Natural killer cell (primary cell): ENCODE measurements around the gene GRM8. TPM values are rescaled to one million over a fixed set of nuclear protein-coding genes. Genes with fewer than 3 reads are reported as not detected.

Source experiments
- ATAC-seq, 3 donors: fragments of 150-1000 bp in 2 of 3; fragments of 200-7000 bp in 1 of 3; cut with Tn5 transposase; 1 replicate in 1 of 3; 2 replicates in 2 of 3; pipeline ENCODE4 v1.10.0; 2021; ENCODE audit warnings: mild to moderate bottlenecking in 2 of 3, moderate library complexity in 2 of 3
- DNase-seq, 2 donors: peaks; one replicate each; pipeline versions ENCODE4 v3.0.0 to v3.0.0-alpha.2; 2013 to 2021; ENCODE audit warnings: mixed read lengths in 1 of 2
- H3K27ac ChIP-seq: one replicate; pipeline ENCODE4 v1.5.1; 2013; ENCODE audit warnings: mild to moderate bottlenecking, low read length
- H3K27me3 ChIP-seq: one replicate; pipeline ENCODE4 v1.6.1; 2013; ENCODE audit warnings: low read length; ENCODE audit not compliant: control insufficient read depth, insufficient read depth
- H3K36me3 ChIP-seq: one replicate; pipeline ENCODE4 v1.6.1; 2013; ENCODE audit warnings: low read length; ENCODE audit not compliant: control insufficient read depth, insufficient read depth
- H3K4me1 ChIP-seq: one replicate; pipeline ENCODE4 v1.6.1; 2013; ENCODE audit warnings: low read length; ENCODE audit not compliant: control insufficient read depth, insufficient read depth
- H3K4me3 ChIP-seq: one replicate; pipeline ENCODE4 v1.5.1; 2013; ENCODE audit warnings: low read length
- H3K9me3 ChIP-seq: one replicate; pipeline ENCODE4 v1.6.1; 2013; ENCODE audit warnings: low read length; ENCODE audit not compliant: control insufficient read depth, insufficient read depth
- H3K27ac Mint-ChIP-seq, 2 donors: one replicate each; pipeline ENCODE4 v1.8.0; 2022; ENCODE audit warnings: mild to moderate bottlenecking in 2 of 2, mixed read lengths in 2 of 2, moderate library complexity in 1 of 2
- H3K27me3 Mint-ChIP-seq, 2 donors: one replicate each; pipeline ENCODE4 v1.8.0; 2022; ENCODE audit warnings: low read depth in 2 of 2, mixed read lengths in 2 of 2
- H3K36me3 Mint-ChIP-seq: one replicate; pipeline ENCODE4 v1.8.0; 2022; ENCODE audit warnings: mixed read lengths
- H3K4me1 Mint-ChIP-seq, 2 donors: one replicate each; pipeline ENCODE4 v1.8.0; 2022; ENCODE audit warnings: mixed read lengths in 2 of 2
- H3K4me3 Mint-ChIP-seq: one replicate; pipeline ENCODE4 v1.8.0; 2022; ENCODE audit warnings: mild to moderate bottlenecking, moderate library complexity, mixed read lengths
- H3K9me3 Mint-ChIP-seq, 2 donors: one replicate each; pipeline ENCODE4 v1.8.0; 2022; ENCODE audit warnings: mixed read lengths in 2 of 2
- WGBS: methylation state at CpG from one replicate; pipeline ENCODE4 v1.1.7; 2013; ENCODE audit warnings: missing lambda C conversion rate; ENCODE audit not compliant: insufficient coverage; 5-methylcytosine and 5-hydroxymethylcytosine counted together
- intact Hi-C: fragments of 100-400 bp; cut with micrococcal nuclease; formaldehyde crosslinking; loops from one replicate; pipeline ENCODE4 v1.14.2; 2022
- total RNA-seq, 4 donors: library from RNA; stranded (reverse); fragments of 120-200 nt in 1 of 4; gene quantifications; one replicate each; pipeline versions ENCODE4 v1.2.3 to v1.2.4, GENCODE V29; 2013 to 2022
- TF ChIP-seq, protein P1 (sequence below): fragments of 200-600 bp; IDR thresholded peaks from one replicate; pipeline ENCODE4 v1.8.0; 2022; ENCODE audit warnings: antibody characterized with exemption

The GRM8 gene
- total RNA-seq, 3 donors from 2014 or later (not counting 1 experiment from before 2014, with no cell fraction given): not detected

DNA sequence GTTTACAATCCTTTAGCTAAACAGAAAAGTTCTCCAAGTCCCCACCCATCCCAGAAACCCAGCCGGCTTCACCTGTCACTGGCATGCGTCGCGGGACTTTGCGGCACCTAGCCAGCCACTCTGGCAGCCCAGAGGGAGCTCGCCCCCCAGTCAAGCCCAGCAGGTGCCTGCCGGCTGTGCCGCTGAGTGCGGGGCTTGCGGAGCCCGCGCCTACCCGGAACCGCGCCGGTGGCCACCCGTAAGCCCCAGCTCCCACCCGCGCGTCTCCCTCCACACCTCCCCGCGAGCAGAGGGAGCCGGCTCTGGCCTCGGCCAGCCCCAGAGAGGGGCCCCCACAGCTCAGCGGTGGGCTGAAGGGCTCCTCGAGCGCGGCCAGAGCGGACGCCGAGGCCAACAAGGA lies 446.1 kb downstream of the GRM8 start:
- no peaks in the 10 kb centered on the region for H3K9me3 ChIP-seq
- ATAC-seq: no peak
- H3K9me3 Mint-ChIP-seq: peaks cover 4 to 9% of the 10 kb centered on the region in 2 donors

DNA sequence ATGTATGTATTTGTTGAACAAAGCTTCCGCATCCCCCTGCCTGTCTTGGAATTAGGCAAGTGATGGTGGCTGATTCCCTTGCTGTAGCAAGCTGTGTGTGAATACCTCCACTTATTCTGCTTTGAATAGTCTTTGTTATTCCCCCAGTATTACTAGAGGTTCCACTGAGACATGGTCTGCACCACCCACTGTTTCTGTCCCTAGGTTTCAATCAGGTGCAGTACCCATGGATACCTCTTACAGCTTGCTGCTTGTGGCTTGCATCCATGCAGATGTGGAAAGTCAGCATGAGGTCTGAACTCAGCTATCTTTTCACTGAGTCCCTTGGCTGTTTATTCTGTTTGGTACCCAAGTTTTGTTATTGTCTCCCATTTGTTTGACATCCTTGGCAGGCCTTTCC lies 447.4 kb downstream of the GRM8 start:
- Mint-ChIP-seq H3K4me3 (no peak overlapping the region), H3K36me3 (no peaks in the 10 kb centered on the region), H3K27ac (no peak overlapping the region), H3K9me3 (peaks cover 0 to 9% of the 10 kb centered on the region in 2 donors), H3K27me3 (no peaks in the 10 kb centered on the region), H3K4me1 (no peaks in the 10 kb centered on the region)
- DNase-seq (no peak), ATAC-seq (no peak)
- Histone ChIP-seq H3K27ac (no peak overlapping the region), H3K4me1 (no peaks in the 10 kb centered on the region), H3K36me3 (no peaks in the 10 kb centered on the region), H3K9me3 (no peaks in the 10 kb centered on the region), H3K27me3 (no peaks in the 10 kb centered on the region), H3K4me3 (no peak overlapping the region)
- WGBS: 100% methylated on average over 1 of the region's 1 CpG
- intact Hi-C loops: no loop called here
- TF ChIP-seq, protein P1, sequence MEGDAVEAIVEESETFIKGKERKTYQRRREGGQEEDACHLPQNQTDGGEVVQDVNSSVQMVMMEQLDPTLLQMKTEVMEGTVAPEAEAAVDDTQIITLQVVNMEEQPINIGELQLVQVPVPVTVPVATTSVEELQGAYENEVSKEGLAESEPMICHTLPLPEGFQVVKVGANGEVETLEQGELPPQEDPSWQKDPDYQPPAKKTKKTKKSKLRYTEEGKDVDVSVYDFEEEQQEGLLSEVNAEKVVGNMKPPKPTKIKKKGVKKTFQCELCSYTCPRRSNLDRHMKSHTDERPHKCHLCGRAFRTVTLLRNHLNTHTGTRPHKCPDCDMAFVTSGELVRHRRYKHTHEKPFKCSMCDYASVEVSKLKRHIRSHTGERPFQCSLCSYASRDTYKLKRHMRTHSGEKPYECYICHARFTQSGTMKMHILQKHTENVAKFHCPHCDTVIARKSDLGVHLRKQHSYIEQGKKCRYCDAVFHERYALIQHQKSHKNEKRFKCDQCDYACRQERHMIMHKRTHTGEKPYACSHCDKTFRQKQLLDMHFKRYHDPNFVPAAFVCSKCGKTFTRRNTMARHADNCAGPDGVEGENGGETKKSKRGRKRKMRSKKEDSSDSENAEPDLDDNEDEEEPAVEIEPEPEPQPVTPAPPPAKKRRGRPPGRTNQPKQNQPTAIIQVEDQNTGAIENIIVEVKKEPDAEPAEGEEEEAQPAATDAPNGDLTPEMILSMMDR: no peak

More for the DNA sequence above, 446.1 kb downstream of the GRM8 start:
- H3K27me3 Mint-ChIP-seq: no peaks in the 10 kb centered on the region
- 96% methylated on average over 31 of the region's 31 CpGs for WGBS
- intact Hi-C loops: no loop called here
- no peaks in the 10 kb centered on the region for H3K36me3 Mint-ChIP-seq
- H3K36me3 ChIP-seq: no peaks in the 10 kb centered on the region
- TF ChIP-seq, protein P1: no peak
- no peak overlapping the region for H3K4me3 Mint-ChIP-seq
- H3K4me1 Mint-ChIP-seq: no peaks in the 10 kb centered on the region
- H3K27me3 ChIP-seq: no peaks in the 10 kb centered on the region
- DNase-seq: no peak
- no peak overlapping the region for H3K27ac Mint-ChIP-seq
- no peak overlapping the region for H3K27ac ChIP-seq
- H3K4me3 ChIP-seq: no peak overlapping the region
- H3K4me1 ChIP-seq: no peaks in the 10 kb centered on the region

DNA sequence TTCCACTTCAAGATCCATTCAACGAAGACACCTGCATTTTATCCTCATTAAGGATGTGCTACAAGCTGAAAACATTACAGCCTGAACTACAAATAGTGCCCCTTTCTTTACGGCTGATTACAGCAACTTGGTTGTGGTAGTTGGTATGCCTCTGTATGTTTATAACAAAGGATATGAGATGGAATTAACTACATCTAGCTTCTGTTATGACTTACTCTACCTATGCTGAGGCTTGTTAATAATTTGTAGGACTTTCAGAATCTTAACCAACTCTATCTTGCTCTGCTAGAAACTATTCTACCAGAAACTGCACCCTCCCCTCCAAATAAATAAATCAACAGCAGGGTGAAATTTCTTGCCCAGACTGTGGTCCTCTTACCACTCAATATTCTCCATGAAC lies 448.1 kb downstream of the GRM8 start:
- Histone ChIP-seq H3K36me3 (no peaks in the 10 kb centered on the region), H3K4me1 (no peaks in the 10 kb centered on the region), H3K4me3 (no peak overlapping the region), H3K27ac (no peak overlapping the region), H3K27me3 (no peaks in the 10 kb centered on the region), H3K9me3 (no peaks in the 10 kb centered on the region)
- intact Hi-C loops: no loop called here
- H3K27ac Mint-ChIP-seq: no peak overlapping the region
- DNase-seq (no peak), ATAC-seq (no peak)
- H3K27me3 Mint-ChIP-seq: peaks cover 0 to 3% of the 10 kb centered on the region in 2 donors
- WGBS: 60% methylated on average over 1 of the region's 2 CpGs
- H3K36me3 Mint-ChIP-seq: no peaks in the 10 kb centered on the region
- TF ChIP-seq, protein P1: no peak
- H3K9me3 Mint-ChIP-seq: peaks cover 0 to 9% of the 10 kb centered on the region in 2 donors
- H3K4me3 Mint-ChIP-seq: no peak overlapping the region
- H3K4me1 Mint-ChIP-seq: no peaks in the 10 kb centered on the region

DNA sequence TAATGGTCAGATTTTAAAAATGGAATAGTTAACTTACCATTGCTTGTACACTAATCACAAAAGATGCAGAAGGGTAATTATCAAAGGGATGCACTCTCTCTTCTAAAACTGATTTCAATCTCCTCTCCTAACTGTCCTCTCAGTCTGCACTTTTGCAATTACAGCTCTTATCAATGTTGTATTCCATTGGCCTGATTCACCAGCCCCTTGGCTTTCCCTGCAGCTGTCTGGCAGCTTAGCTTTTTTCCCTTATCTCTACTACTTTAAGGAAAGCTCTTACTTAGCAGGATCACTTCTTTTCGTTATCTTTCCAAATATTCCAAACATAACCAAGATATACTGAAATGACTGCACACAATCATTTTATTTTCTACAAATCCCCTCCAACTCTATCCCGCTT lies 448.8 kb downstream of the GRM8 start:
- no peak overlapping the region for H3K27ac ChIP-seq
- H3K27me3 ChIP-seq: no peaks in the 10 kb centered on the region
- Mint-ChIP-seq H3K4me3 (no peak overlapping the region), H3K4me1 (no peaks in the 10 kb centered on the region), H3K27ac (no peak overlapping the region), H3K27me3 (peaks cover 0 to 3% of the 10 kb centered on the region in 2 donors), H3K36me3 (no peaks in the 10 kb centered on the region), H3K9me3 (peaks cover 0 to 6% of the 10 kb centered on the region in 2 donors)
- TF ChIP-seq, protein P1: no peak
- H3K4me3 ChIP-seq: no peak overlapping the region
- ATAC-seq (no peak), DNase-seq (no peak)
- intact Hi-C loops: no loop called here
- H3K36me3 ChIP-seq: no peaks in the 10 kb centered on the region
- H3K4me1 ChIP-seq: no peaks in the 10 kb centered on the region
- no peaks in the 10 kb centered on the region for H3K9me3 ChIP-seq
- WGBS: 77% methylated on average over 2 of the region's 2 CpGs
